ENCODE results near the gene SPOPL.

DNA sequence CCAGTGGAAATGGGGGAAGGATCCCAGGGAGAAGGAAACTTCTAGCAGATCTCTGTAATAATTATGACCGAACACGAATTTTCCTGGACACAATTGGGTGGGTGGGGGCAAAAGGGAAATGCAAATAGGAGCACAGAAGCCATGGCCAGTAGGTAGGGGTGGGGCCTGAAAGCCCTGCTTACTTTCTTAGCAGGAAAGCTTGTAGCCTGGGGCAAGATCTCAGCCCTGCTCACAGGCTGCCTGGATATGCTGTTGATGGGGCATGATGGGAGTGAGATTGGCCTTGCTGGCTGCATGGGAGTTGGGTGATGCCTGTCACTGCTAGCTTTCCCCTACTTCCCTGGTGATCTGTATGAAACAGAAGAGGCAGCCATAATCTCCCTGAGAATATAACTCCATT, 45.9 kb upstream of the SPOPL start:
- TF ChIP-seq YY1 (tag by site-specific recombination; IDR thresholded peaks at IDR 0.05) (no peak), ZBTB11 (tag by site-specific recombination; conservative IDR thresholded peaks at IDR 0.05; ENCODE audit: low read depth) (no peak)
- TF ChIP-seq, protein P1, sequence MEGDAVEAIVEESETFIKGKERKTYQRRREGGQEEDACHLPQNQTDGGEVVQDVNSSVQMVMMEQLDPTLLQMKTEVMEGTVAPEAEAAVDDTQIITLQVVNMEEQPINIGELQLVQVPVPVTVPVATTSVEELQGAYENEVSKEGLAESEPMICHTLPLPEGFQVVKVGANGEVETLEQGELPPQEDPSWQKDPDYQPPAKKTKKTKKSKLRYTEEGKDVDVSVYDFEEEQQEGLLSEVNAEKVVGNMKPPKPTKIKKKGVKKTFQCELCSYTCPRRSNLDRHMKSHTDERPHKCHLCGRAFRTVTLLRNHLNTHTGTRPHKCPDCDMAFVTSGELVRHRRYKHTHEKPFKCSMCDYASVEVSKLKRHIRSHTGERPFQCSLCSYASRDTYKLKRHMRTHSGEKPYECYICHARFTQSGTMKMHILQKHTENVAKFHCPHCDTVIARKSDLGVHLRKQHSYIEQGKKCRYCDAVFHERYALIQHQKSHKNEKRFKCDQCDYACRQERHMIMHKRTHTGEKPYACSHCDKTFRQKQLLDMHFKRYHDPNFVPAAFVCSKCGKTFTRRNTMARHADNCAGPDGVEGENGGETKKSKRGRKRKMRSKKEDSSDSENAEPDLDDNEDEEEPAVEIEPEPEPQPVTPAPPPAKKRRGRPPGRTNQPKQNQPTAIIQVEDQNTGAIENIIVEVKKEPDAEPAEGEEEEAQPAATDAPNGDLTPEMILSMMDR (tag by site-specific recombination; IDR thresholded peaks at IDR 0.05) = no peak
- TF ChIP-seq, protein P2, sequence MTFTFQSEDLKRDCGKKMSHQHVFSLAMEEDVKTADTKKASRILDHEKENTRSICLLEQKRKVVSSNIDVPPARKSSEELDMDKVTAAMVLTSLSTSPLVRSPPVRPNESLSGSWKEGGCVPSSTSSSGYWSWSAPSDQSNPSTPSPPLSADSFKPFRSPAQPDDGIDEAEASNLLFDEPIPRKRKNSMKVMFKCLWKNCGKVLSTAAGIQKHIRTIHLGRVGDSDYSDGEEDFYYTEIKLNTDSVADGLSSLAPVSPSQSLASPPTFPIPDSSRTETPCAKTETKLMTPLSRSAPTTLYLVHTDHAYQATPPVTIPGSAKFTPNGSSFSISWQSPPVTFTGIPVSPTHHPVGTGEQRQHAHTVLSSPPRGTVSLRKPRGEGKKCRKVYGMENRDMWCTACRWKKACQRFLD (tag by site-specific recombination; IDR thresholded peaks at IDR 0.05) = no peak
